Hepatocyte (in vitro differentiated cells): Measurements from ENCODE around the gene LMNB1. TPM values are rescaled to one million over a fixed set of nuclear protein-coding genes. Genes with fewer than 3 reads are reported as not detected.
"Not testable (repeated sequence)": the region's sequence is repeated elsewhere in the genome, so short reads cannot be mapped to it uniquely, and the experiment has no call there.

Experiments used
- DNase-seq: peaks from one replicate; pipeline ENCODE4 v3.0.0-alpha.2; 2016; ENCODE audit warnings: low spot score
- H2AFZ ChIP-seq: fragments of 200-600 bp; sonication (generic); 2 replicates; pipeline ENCODE4 v1.6.0; 2016; ENCODE audit warnings: antibody characterized with exemption, mild to moderate bottlenecking
- H3K27ac ChIP-seq: fragments of 200-600 bp; sonication (generic); 2 replicates; pipeline ENCODE4 v1.5.1; 2016; ENCODE audit warnings: mild to moderate bottlenecking
- H3K27me3 ChIP-seq: fragments of 200-600 bp; sonication (generic); 2 replicates; pipeline ENCODE4 v1.6.1; 2016
- H3K36me3 ChIP-seq: fragments of 200-600 bp; sonication (generic); replicated peaks from 2 replicates; pipeline ENCODE4 v1.5.1; 2016; ENCODE audit warnings: low read depth; ENCODE audit not compliant: insufficient read depth
- H3K4me1 ChIP-seq: fragments of 200-600 bp; sonication (generic); 2 replicates; pipeline ENCODE4 v1.5.1; 2016; ENCODE audit warnings: mild to moderate bottlenecking, moderate library complexity; ENCODE audit not compliant: insufficient read depth
- H3K4me2 ChIP-seq: fragments of 200-600 bp; sonication (generic); 2 replicates; pipeline ENCODE4 v1.6.0; 2016
- H3K4me3 ChIP-seq: fragments of 200-600 bp; sonication (generic); 2 replicates; pipeline ENCODE4 v1.5.1; 2016; ENCODE audit warnings: mild to moderate bottlenecking
- H3K79me2 ChIP-seq: fragments of 200-600 bp; sonication (generic); 2 replicates; pipeline ENCODE4 v1.6.0; 2017; ENCODE audit warnings: mild to moderate bottlenecking
- H3K9me2 ChIP-seq: fragments of 200-600 bp; sonication (generic); replicated peaks from 2 replicates; pipeline ENCODE4 v1.6.0; 2017; ENCODE audit warnings: mild to moderate bottlenecking; ENCODE audit not compliant: insufficient read depth
- H3K9me3 ChIP-seq: fragments of 200-600 bp; sonication (generic); 2 replicates; pipeline ENCODE4 v1.5.1; 2016; ENCODE audit warnings: low read depth, mild to moderate bottlenecking
- H4K20me1 ChIP-seq: fragments of 200-600 bp; sonication (generic); 2 replicates; pipeline ENCODE4 v1.6.0; 2016; ENCODE audit warnings: mild to moderate bottlenecking; ENCODE audit not compliant: insufficient read depth, poor library complexity, severe bottlenecking
- CTCF ChIP-seq: fragments of 200-600 bp; sonication (generic); IDR thresholded peaks from 2 replicates; pipeline ENCODE4 v1.5.1; 2016; ENCODE audit warnings: antibody characterized with exemption, mild to moderate bottlenecking; ENCODE audit not compliant: poor library complexity
- EZH2 ChIP-seq: fragments of 200-600 bp; sonication (generic); IDR thresholded peaks from 2 replicates; pipeline ENCODE4 v1.6.1; 2016; ENCODE audit warnings: antibody characterized with exemption, mild to moderate bottlenecking, borderline replicate concordance
- EZH2phosphoT487 ChIP-seq: fragments of 200-600 bp; sonication (generic); IDR thresholded peaks from one replicate; pipeline ENCODE4 v1.6.1; 2018; ENCODE audit warnings: antibody characterized with exemption, mild to moderate bottlenecking, low read depth, moderate library complexity; ENCODE audit not compliant: unreplicated experiment, severe bottlenecking
- WGBS: methylation state at CpG from one replicate; pipeline ENCODE4 v1.1.6; 2016; ENCODE audit warnings: low lambda C conversion rate; ENCODE audit errors: missing lambda C conversion rate; 5-methylcytosine and 5-hydroxymethylcytosine counted together
- polyA plus RNA-seq: library from polyadenylated mRNA; unstranded; fragments of >200 nt; fragmentation: Nextera tagmentation; extraction: Ambion mirVana; gene quantifications from 2 replicates; pipeline ENCODE4 v1.2.1, GENCODE V29; 2016
- total RNA-seq: library from RNA; depleted of rRNA; stranded (reverse); fragments of >200 nt; gene quantifications from 2 replicates; pipeline ENCODE4 v1.2.3, GENCODE V29; 2014

The LMNB1 gene
- total and polyA plus RNA-seq, 2 experiments from 2014 or later = 12.9 to 30.8 TPM

GRCh38 chr5:126810596-126811380 is 33.9 kb downstream of the LMNB1 start:
- Histone ChIP-seq H3K27me3 (no peaks in the 10 kb centered on the region), H3K27ac (no peak overlapping the region), H3K4me1 (no peaks in the 10 kb centered on the region), H3K4me3 (no peak overlapping the region), H3K9me3 (no peaks in the 10 kb centered on the region), H3K4me2 (no peak overlapping the region), H3K79me2 (peaks cover 3% of the 10 kb centered on the region), H2AFZ (no peak overlapping the region), H3K9me2 (no peaks in the 10 kb centered on the region), H3K36me3 (no peaks in the 10 kb centered on the region), H4K20me1 (no peaks in the 10 kb centered on the region)
- 92% methylated on average over 4 of the region's 4 CpGs for WGBS
- TF ChIP-seq EZH2 (no peak), EZH2phosphoT487 (no peak), CTCF (no peak)
- DNase-seq = no peak

DNA sequence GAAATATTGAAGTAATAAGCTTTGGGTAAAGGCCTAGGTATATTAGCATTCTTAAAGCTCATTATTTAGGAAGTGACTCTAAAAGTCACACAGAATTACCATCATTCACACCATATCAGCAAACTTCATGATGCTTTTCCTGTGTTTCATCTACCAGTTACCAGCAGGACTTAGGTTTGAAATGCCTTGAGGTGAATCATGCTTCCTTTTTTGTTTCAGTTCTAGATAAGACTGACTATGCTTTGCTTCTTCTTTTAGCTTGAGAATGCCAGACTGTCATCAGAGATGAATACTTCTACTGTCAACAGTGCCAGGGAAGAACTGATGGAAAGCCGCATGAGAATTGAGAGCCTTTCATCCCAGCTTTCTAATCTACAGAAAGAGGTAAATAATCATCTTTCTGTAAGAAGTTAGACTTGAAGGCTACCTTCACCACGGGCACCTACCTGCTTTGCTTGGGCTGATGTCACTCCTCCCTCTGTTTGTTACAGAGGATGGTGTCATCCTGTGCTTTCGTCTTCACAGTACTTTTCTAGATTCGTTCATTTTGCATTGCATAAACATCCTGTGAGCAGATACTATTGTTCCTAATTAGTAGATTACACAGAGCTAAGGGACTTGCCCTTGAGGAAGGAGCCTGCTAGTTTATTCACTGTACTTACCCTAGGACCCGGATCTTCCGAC is 34.7 kb downstream of the LMNB1 start:
- no peak for DNase-seq
- no peak overlapping the region for H3K4me2 ChIP-seq

DNA sequence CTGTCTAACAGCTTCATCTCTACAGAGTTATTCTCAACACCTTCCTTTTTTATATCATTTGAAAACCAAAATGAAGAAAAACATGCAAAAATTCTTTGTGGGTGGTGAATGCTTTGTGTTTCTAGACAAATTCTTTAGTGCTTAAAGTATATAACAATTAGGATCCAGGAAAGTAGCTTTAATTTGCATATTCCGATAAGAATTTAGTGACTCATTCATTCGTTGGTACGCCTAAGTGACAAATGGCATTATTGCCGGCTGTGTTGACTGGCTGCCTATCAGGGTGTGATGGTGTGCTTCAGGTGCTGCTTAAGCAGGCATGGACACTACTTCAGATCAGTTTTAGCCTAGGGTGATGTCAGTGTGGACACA is 35.2 kb downstream of the LMNB1 start:
- H3K9me2 ChIP-seq = no peaks in the 10 kb centered on the region
- H3K4me2 ChIP-seq = no peak overlapping the region
- H2AFZ ChIP-seq = no peak overlapping the region
- no peaks in the 10 kb centered on the region for H3K36me3 ChIP-seq
- no peaks in the 10 kb centered on the region for H3K4me1 ChIP-seq
- H3K27me3 ChIP-seq = no peaks in the 10 kb centered on the region
- H3K9me3 ChIP-seq = no peaks in the 10 kb centered on the region
- no peak overlapping the region for H3K4me3 ChIP-seq
- H4K20me1 ChIP-seq = no peaks in the 10 kb centered on the region
- TF ChIP-seq CTCF = no peak
- no peak for TF ChIP-seq EZH2
- TF ChIP-seq EZH2phosphoT487 = no peak
- no peak overlapping the region for H3K27ac ChIP-seq
- 89% methylated on average over 4 of the region's 4 CpGs for WGBS
- H3K79me2 ChIP-seq = peaks cover 3% of the 10 kb centered on the region
- DNase-seq = no peak

More for the DNA sequence above, 34.7 kb downstream of the LMNB1 start:
- H4K20me1 ChIP-seq = no peaks in the 10 kb centered on the region
- no peaks in the 10 kb centered on the region for H3K9me2 ChIP-seq
- TF ChIP-seq EZH2phosphoT487 (no peak), CTCF (no peak), EZH2 (no peak)
- no peaks in the 10 kb centered on the region for H3K36me3 ChIP-seq
- no peaks in the 10 kb centered on the region for H3K4me1 ChIP-seq
- peaks cover 3% of the 10 kb centered on the region for H3K79me2 ChIP-seq
- no peak overlapping the region for H3K4me3 ChIP-seq
- no peaks in the 10 kb centered on the region for H3K27me3 ChIP-seq
- no peak overlapping the region for H2AFZ ChIP-seq
- H3K27ac ChIP-seq = no peak overlapping the region
- WGBS = 73% methylated on average over 6 of the region's 6 CpGs
- no peaks in the 10 kb centered on the region for H3K9me3 ChIP-seq

- H3K27me3 ChIP-seq = not testable (repeated sequence)
Measured at GRCh38 chr5:126813799-126814198, 36.9 kb downstream of the LMNB1 start.

More at GRCh38 chr5:126813799-126814198, 36.9 kb downstream of the LMNB1 start:
- not testable (repeated sequence) for H3K4me1 ChIP-seq, H3K9me2 ChIP-seq, H3K36me3 ChIP-seq, H4K20me1 ChIP-seq, DNase-seq, H3K27ac ChIP-seq, H3K9me3 ChIP-seq, H3K4me3 ChIP-seq, H3K79me2 ChIP-seq, H3K4me2 ChIP-seq, H2AFZ ChIP-seq
- 95% methylated on average over 9 of the region's 9 CpGs for WGBS
